Astrocyte of the spinal cord (primary cell): Measurements from ENCODE around the gene APOBEC3B.
"Not testable (repeated sequence)": the region's sequence is repeated elsewhere in the genome, so short reads cannot be mapped to it uniquely, and the experiment has no call there.

Source experiments
- DNase-seq: peaks from one replicate; pipeline ENCODE4 v3.0.0; 2011; ENCODE audit warnings: low read depth, low spot score
- H3K4me3 ChIP-seq: 2 replicates; pipeline ENCODE4 v1.5.1; 2011; ENCODE audit warnings: low read depth, mild to moderate bottlenecking, low read length, moderate library complexity
- CTCF ChIP-seq: IDR thresholded peaks from 2 replicates; pipeline ENCODE4 v1.5.1; 2012; ENCODE audit warnings: low read depth, mild to moderate bottlenecking, low read length, inconsistent platforms
- in situ Hi-C: cut with HindIII; loops from 2 replicates; pipeline ENCODE4 v1.10.0; 2017; ENCODE audit warnings: low sequenced_read_pairs

Gene APOBEC3B

GRCh38 chr22:38997518-38997917, 15.4 kb downstream of the APOBEC3B start:
- H3K4me3 ChIP-seq = no peak overlapping the region
- no peak for TF ChIP-seq CTCF
- in situ Hi-C loops = no loop called here
- DNase-seq = no peak

GRCh38 chr22:39003165-39003638, 21.1 kb downstream of the APOBEC3B start:
- no peak overlapping the region for H3K4me3 ChIP-seq
- peak; percentile 80 for TF ChIP-seq CTCF
- in situ Hi-C loops = no loop called here
- peak; percentile 87 for DNase-seq

DNA sequence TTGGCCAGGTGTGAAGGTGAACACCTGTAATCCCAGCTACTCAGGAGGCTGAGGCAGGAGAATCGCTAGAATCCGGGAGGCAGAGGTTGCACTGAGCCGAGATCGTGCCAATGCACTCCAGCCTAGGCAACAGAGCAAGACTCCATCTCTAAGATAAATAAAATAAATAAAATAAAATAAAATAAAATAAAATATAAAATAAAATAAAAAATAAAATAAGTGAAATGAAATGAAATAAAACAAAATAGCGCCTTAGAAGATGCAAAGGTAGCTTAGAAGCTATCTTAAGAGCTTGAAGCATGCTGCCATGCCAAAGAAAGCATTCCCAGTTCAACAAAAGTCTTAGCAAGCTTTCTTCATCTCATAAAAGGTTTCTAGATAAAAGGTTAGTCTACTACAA, 25.0 kb downstream of the APOBEC3B start:
- H3K4me3 ChIP-seq = no peak overlapping the region
- no peak for DNase-seq
- in situ Hi-C loops = no loop called here
- TF ChIP-seq CTCF = no peak

DNA sequence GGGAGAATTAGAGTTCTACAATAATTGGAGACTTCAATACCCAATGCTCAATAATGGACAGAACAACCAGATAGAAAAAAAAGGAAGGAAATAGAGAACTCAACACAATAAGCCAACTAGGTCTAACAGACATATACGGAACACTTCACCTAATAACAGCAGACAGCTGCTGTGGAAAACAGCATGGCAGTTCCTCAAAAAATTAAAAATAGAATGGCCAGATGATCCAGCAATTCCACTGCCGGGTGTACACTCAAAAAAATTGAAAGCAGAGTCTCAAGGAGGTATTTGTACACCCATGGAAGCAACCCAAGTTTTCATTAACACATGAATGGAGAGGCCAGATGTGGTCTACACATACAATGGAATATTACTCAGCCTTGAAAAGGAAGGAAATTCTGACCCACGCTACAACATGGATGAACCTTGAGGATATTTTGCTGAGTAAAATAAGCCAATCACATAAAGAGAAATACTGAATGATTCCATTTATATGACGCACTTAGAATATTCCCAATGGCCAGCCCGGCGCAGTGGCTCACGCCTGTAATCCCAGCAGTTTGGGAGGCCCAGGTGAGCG, 26.2 kb downstream of the APOBEC3B start:
- in situ Hi-C loops, DNase-seq: not testable (repeated sequence)

GRCh38 chr22:39010946-39011345, 28.8 kb downstream of the APOBEC3B start:
- no peak for TF ChIP-seq CTCF
- no peak for DNase-seq
- no peak overlapping the region for H3K4me3 ChIP-seq
- in situ Hi-C loops = no loop called here

More for the DNA sequence above, 26.2 kb downstream of the APOBEC3B start:
- H3K4me3 ChIP-seq = not testable (repeated sequence)

DNA sequence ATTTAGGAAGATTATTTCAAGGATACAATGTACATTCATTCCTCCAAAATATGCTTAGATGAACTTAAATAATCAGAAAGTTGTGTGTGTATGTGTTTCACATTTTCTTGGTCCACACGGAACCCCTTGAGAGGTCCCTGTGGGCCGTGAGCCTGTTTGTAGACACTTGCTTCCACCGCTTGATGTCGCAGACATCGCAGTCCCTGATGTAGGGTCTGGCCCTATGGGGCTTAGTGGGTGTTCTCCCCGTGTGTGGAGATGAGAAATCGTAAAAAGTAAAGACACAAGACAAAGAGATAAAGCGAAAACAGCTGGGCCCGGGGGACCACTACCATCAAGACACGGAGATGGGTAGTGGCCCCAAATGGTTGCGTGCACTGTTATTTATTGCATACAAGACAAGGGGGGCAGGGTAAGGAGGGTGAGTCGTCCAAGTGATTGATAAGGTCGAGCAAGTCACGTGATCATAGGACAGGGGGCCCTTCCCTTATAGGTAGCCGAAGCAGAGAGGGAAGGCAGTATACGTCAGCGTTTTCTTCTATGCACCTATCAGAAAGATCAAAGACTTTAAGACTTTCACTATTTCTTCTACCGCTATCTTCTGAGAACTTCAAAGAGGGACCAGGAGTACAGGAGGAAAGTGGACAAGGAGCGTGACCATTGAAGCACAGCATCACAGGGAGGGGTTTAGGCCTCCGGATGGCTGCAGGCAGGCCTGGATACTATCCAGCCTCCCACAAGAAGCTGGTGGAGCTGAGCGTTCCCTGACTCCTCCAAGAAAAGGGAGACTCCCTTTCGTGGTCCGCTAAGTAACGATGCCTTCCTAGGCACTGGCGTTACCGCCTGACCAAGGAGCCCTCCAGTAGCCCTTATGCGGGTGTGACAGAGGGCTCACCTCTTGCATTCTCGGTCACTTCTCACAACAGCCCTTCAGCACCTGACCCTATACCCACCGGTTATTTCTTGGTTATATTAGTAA, 30.7 kb downstream of the APOBEC3B start:
- no peak overlapping the region for H3K4me3 ChIP-seq
- in situ Hi-C loops = no loop called here
- DNase-seq = no peak
- no peak for TF ChIP-seq CTCF

GRCh38 chr22:39013561-39013941, 31.4 kb downstream of the APOBEC3B start:
- in situ Hi-C loops, H3K4me3 ChIP-seq, DNase-seq: not testable (repeated sequence)
